DMS153 treated with DMSO at 0.1 percent for 48 hours (cell line): ENCODE data around the gene UBAP2.

Experiments
- DNase-seq: peaks from one replicate; lab custom pipeline; 2025; ENCODE audit not compliant: unreplicated experiment; lab: John Stamatoyannopoulos, UW

UBAP2 gene

DNA sequence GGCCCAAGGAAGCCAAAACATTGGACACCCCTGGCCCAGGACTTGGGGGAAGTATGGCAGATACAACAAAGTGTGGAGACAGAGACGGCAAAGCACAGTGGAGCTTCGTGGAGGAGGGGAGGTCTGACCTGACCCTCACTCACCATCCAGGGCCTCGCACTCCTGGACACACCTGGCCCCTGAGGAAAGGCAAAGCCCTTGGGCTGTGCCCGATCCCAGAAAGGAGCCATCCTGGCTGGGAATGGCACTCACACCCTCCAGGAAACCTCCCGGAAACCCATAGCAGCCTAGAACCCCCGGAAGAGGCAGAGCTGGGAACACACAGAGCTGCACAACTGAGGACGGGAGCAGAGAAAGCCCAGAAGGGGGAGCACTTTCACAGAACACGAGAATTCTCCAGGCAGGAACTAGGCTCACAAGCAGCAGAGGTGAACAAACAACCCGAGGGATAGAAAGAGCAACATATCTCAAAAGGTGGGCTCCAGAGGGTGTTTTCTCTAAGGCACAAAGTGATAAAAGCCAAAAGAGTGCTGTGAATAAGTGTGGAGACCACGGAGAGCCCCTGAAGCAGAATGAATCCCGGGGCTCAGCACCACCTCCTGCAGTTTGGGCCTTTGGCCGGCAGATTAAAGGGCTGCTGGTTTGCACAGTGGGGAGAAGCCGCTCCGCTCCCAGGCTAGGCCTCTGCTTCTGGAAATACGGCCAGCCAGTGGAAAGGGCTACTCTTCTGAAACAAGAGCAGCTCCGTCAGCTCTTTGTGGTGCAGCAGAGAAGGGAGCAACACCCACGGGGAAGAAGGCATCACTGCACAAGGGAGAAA, 123.5 kb downstream of the UBAP2 start:
- peak; percentile 14 for DNase-seq

DNA sequence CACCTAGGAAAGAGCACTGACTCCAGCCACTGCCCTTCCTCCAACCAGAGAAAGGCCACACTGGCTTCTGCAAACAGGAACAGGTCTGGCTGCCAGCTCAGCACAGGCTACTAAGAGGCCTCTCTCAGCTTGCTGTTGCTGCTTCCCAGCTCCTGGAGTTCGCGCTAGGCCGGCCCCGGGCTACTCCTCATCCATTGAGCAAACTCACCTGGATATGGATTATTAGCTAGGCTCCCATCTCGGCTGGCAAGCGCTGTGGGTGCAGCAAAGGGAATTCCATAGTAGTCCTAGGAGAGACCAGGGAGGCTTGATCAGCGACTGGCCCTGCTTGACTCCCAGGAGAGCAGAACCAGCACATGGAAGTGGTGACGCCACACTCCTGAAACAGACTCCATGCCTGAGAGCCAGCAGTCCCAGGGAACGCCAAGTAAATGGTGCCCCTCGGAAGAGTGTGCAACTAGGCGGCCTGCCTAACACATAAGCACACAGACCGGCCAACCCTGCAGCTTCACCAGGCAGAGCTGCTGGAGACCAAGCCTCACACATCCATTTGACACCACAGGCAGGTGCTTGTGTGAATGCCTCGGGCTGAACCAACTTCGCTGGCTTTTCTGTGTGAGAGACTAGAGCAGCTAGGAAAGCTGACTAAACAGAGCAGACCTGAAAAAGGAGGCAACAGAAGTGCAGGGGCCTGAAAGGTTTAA, 124.5 kb downstream of the UBAP2 start:
- no peak for DNase-seq

DNA sequence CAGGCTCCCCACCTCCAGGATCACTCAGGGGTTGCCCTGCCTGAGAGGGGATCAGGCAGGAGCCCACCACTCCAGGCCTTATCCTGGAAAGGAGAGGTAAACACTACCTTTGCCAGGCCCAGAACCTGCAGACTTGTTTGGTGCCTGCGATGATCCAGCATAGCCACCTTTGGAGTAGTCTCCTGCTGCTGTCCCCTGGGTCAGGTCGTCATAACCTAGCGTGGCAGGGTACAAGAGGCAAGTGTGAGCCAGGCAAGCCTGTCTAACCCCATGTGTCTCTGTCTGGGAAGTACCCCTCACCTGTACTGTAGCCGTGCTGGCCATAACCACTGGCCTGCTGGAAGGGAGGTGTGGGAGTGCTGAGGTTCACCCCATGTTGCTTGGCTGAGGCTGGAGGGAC, 125.6 kb downstream of the UBAP2 start:
- no peak for DNase-seq

DNA sequence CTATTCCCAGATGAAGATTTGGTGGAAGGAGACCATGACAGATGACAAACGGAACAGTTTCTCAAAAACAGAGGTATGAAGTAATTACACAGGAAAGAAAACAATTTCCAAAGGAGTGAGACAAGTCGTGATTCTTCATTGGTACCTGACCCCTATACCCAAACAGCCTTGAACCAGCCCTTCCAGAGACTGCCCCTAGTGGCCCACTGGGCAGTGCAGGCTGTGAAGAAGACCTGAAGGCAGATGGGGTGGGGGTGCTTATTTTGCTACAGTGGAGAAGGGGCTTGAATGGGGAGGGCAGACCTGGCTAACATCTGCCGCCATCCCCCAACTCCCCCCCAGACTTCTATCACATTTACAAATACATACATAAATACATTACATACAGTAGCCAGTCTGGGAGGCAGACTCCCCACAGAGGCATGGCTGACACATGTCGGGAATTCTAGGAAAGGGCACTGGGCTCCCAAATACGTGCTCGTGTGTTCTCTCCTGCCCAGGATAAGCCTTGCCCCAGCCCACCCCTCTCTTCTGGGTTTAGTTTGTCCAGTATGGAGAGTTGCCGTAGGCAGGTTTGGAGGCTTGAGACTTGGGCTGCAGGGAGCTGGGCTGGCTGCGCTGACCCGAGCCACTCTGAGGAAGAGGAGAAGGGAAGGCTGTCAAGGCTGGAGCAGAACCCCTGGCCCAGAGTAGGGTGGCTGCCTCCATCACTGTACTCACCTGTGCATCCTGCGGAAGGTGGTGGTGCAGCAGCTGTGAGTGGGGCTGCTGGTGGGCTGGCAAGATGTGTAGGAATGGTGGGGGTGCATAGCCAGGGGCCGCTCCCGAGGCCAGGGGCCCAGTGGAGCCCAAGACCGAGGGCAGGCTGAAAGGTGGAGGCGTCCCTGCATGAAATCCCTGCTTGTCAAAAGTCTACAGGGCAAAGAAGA, 126.5 kb downstream of the UBAP2 start:
- no peak for DNase-seq

GRCh38 chr9:33919276-33919897, 129.3 kb downstream of the UBAP2 start:
- no peak for DNase-seq

DNA sequence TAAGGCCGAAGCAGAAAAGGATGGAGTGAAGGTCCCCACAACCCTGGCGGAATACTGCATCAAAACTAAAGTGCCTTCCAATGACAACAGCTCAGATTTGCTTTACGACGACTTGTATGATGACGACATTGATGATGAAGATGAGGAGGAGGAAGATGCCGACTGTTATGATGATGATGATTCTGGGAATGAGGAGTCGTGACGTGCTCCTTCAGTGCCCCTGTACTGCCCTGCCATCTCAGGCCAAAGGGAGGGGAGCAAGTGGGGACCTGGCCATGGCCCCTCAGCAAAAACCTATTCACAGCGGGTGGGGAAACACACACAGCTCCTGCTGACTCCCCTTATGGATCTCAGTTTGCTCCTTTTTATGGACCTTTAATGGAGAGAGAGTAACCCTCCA, 131.7 kb downstream of the UBAP2 start:
- DNase-seq = no peak

DNA sequence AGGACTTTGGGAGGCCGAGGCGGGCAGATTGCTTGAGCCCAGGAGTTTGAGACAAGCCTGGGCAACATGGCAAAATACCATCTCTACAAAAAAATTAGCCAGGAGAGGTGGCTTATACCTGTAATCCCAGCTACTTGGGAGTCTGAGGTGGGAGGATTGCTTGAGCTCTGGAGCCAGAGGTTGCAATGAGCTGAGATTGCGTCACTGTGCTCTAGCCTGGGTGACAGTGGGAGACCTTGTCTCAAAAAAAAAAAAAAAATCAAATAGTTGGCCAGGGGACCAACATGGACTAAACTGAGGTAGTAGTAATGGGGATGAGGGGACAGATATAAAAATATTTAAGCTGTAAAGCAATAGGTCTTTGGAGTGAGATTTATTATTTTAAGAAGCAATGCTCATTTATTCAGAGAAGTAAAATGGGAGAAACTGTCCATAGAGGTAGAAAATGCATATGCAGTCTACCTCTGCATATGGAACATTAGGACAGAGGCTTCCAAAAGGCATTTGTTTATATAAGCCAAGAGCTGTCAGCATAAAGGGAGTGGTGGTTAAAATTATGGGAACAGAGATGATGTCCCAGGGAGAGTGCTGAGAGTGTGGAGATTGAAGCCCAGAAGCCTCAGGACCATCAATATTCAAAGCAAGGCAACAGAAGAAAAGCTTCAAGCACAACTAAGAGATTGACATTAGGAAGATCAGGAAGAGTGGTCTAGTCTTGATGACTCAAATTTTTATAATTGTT, 133.6 kb downstream of the UBAP2 start:
- no peak for DNase-seq

DNA sequence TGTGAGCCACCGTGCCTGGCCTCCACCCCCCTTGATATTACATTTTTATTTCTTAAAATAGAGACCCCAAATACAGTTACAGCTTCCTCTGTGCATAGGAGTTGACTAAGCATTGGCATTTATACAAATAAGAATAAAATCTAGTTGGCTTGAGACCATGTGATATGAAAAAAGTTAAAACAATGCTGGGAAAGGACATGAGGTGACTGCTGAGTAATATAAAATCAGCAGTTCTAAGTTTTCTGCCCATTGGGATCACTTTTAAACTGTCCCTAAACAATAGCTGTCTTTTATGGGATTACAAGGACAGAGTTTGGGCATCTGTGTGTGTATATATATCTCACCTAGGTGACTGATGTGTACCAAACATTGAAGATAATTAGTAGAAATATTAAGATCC, 135.1 kb downstream of the UBAP2 start:
- DNase-seq = no peak

DNA sequence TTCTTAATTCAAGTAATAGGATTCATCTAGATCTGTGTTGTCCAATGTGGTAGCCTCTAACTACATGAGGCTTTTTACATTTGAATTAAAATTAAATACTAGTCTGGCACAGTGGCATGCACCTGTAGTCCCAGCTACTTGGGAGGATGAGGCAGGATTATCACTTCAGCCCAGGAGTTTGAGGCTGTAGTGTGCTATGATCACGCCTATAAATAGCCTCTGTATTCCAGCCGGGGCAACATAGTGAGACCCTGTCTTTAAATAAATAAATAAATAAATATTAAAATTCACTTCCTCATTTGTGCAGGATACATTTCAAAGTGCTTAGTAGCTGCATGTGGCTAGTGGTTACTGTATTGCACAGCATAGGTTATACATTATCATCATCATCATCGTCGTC, 139.9 kb downstream of the UBAP2 start:
- no peak for DNase-seq

DNA sequence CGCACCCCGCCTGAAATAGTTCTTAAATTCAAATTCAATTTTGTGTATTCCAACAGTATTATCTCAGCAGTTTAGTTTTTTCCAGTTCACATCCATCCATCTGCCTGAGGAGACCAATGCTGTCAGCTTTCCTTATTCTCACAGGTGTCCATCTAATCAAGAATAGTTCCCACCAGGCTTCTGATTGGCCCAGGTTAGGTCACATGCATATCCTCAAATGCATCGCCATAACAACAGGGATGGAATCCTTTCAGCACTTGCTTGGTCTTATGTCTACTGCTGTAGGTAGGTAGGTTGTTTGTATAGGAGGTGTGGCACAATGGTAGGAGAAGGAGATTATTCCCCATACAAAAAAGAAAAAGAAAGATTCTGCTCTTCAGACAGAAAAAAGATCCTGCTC, 140.6 kb downstream of the UBAP2 start:
- DNase-seq = no peak

DNA sequence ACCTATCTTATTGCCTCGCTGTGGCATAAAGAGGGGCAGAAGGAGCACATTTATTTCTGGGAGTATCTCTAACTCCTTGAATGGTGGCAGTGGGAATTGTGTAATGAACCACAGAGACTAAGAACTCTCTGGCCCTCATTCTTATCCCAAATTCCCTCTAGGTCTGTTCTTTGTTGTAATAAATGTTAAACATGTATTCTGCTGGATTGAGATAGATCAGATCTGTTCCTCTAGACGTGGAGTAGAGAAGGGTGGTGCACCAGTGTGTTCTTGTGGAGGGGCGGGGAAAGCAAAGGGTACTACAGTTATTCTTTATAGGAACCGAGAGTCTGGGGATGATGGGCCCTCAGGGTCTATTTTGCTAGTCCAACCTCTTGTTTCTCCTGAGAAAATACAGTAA, 141.3 kb downstream of the UBAP2 start:
- DNase-seq = no peak

GRCh38 chr9:33906769-33907168, 141.9 kb downstream of the UBAP2 start:
- no peak for DNase-seq

DNA sequence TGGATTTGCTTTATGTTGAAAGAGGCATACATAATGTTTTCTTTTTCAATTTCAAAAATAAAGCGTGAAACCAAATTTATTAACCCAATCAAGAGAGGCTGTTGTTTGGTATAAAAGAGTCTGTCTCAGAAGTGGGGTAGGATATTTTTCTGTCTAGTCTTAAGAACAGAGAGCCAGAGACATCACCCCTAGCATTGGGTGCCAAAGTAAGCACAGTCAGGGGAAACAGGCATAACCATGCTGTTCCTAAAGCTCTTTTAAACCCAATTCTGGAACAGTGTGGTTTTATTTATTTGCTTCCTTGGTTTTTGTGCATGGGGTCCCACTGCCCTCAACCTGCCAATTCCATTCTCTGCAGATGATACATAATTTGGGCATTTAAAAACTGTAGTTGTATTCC, 143.6 kb downstream of the UBAP2 start:
- no peak for DNase-seq

DNA sequence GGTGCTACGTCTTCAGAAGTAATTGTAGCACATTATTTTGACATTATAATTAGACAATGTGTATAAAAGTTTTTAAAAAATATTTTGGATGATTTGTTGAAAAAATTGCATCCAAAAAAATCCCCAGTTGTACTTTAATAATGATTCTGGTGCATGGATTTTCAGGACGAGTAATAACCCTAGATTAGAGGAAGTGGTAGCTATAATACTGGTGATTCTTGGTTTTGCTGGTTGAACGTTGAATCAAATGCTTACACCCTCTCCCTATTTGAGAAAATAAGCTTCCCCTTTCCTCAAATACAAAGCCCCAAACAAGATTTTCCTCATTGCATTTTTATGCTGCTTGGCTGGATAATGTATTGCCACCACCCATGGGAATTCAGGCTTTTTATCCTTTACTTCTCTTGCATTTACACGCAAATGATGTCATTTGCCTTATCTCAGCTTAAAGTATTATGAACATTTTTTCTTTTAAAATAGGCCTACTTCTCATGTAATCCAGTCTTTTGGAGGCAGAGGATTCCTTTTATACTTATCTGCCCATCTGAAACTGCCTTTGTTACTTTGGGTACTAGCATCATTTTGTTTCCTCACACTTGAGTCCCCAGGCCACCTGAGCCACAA, 145.4 kb downstream of the UBAP2 start:
- DNase-seq = no peak

DNA sequence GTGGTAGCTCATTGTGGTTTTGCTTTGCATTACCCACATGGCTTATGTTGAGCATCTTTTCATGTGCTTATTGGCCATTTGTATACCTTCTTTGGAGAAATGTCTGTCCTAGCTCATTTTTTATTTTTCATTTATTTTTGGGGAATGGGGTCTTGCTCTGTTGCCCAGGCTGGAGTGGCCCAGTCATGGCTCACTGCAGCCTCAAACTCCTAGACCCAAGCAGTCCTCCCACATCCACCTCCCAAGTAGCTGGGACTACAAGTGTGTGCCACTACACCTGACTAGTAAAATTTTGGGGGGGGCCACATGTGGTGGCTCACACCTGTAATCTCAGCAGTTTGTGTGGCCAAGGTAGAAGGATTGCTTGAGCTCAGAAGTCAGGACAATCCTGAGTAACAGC, 154.4 kb downstream of the UBAP2 start:
- DNase-seq = no peak

DNA sequence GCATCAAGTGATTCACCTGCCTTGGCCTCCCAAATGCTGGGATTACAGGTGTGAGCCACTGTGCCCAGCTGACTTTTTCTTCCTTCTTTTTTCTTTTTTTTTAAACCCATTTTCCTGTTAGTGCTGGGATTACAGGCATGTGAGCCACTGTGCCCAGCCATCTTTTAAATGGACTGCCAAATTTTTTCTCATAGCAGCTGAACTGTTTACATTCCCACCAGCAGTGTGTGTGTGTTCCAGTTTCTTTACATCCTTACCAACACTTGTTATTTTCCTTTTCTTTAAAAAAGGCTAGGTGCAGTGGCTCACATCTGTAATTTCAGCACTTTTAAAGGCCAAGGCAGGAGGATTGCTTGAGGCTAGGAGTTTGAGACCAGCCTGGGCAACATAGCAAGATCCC, 154.8 kb downstream of the UBAP2 start:
- DNase-seq = no peak

- DNase-seq = no peak
These were observed 162.7 kb downstream of the UBAP2 start for GRCh38 chr9:33885948-33886347.

- peak; percentile 52 for DNase-seq
These were observed 163.6 kb downstream of the UBAP2 start for GRCh38 chr9:33884856-33885701.

GRCh38 chr9:33881635-33882034, 167.1 kb downstream of the UBAP2 start:
- no peak for DNase-seq
